Inflammatory macrophage treated with lipopolysaccharide for 1 hour (primary cell): ENCODE data around the gene SMCO3.
A peak's percentile ranks its signal among the peaks of the same experiment; 100 is the strongest.

ENCODE experiments used
- DNase-seq, 2 donors: peaks; one replicate each; pipeline ENCODE4 v3.0.0-alpha.2; 2020 to 2022

SMCO3 gene

GRCh38 chr12:14826491-14826890 lies 12.5 kb upstream of the SMCO3 start:
- DNase-seq, result no peak

GRCh38 chr12:14825256-14825655 lies 11.3 kb upstream of the SMCO3 start:
- DNase-seq, result no peak

- no peak for DNase-seq
Observed at GRCh38 chr12:14824012-14824634, 10.1 kb upstream of the SMCO3 start.

- DNase-seq, result no peak
Observed at GRCh38 chr12:14811486-14811885, 2.5 kb downstream of the SMCO3 start.

- no peak for DNase-seq
Observed at GRCh38 chr12:14810953-14811483, 3.0 kb downstream of the SMCO3 start.

GRCh38 chr12:14810167-14810952 lies 3.6 kb downstream of the SMCO3 start:
- no peak for DNase-seq

GRCh38 chr12:14803830-14804160 lies 10.2 kb downstream of the SMCO3 start:
- DNase-seq, result no peak

- DNase-seq, result peak; percentile 96 to 99
Observed at GRCh38 chr12:14803011-14803829, 10.8 kb downstream of the SMCO3 start, which contains the start of the genes C12orf60 and WBP11. Gene C12orf60 (plus strand): TSS chr12:14803670. CDS start chr12:14822936, 19,266 bp downstream. Gene WBP11 (minus strand): TSS chr12:14803478. CDS start chr12:14801383, 2,095 bp downstream.

GRCh38 chr12:14802721-14803010 lies 11.3 kb downstream of the SMCO3 start:
- DNase-seq, result no peak

GRCh38 chr12:14802247-14802646 lies 11.7 kb downstream of the SMCO3 start:
- DNase-seq, result no peak

- DNase-seq, result peak; percentile 27 to 53
Observed at GRCh38 chr12:14795028-14795448, 18.9 kb downstream of the SMCO3 start.

GRCh38 chr12:14785568-14785967 lies 28.4 kb downstream of the SMCO3 start:
- DNase-seq, result no peak

GRCh38 chr12:14784471-14784870 lies 29.5 kb downstream of the SMCO3 start:
- no peak for DNase-seq

GRCh38 chr12:14782756-14783155 lies 31.2 kb downstream of the SMCO3 start:
- no peak for DNase-seq

- DNase-seq, result no peak
Observed at GRCh38 chr12:14781563-14781962, 32.4 kb downstream of the SMCO3 start.

GRCh38 chr12:14780859-14781258 lies 33.1 kb downstream of the SMCO3 start:
- no peak for DNase-seq

GRCh38 chr12:14779834-14780233 lies 34.1 kb downstream of the SMCO3 start:
- no peak for DNase-seq

GRCh38 chr12:14777271-14777670 lies 36.7 kb downstream of the SMCO3 start:
- DNase-seq, result no peak

- DNase-seq, result peak; percentile 9 to 12
Observed at GRCh38 chr12:14776236-14776961, 37.6 kb downstream of the SMCO3 start.

GRCh38 chr12:14775636-14775980 lies 38.4 kb downstream of the SMCO3 start:
- DNase-seq, result peak in 1 of 2 donors; percentile 58

GRCh38 chr12:14774906-14775635 lies 38.9 kb downstream of the SMCO3 start:
- DNase-seq, result peak; percentile 55 to 57
